Colonic mucosa (tissue), 4 donors: ENCODE measurements around the gene FGF16. TPM values are rescaled to one million over a fixed set of nuclear protein-coding genes. Genes with fewer than 3 reads are reported as not detected.

Experiments
- DNase-seq: peaks from one replicate; pipeline ENCODE4 v3.0.0-alpha.2; 2020
- H3K27ac ChIP-seq: fragments of 200-600 bp; one replicate; pipeline ENCODE4 v1.8.0; 2021
- H3K27me3 ChIP-seq: fragments of 200-600 bp; one replicate; pipeline ENCODE4 v1.8.0; 2021
- H3K36me3 ChIP-seq: fragments of 200-600 bp; one replicate; pipeline ENCODE4 v1.8.0; 2021
- H3K4me1 ChIP-seq: fragments of 200-600 bp; one replicate; pipeline ENCODE4 v1.8.0; 2021; ENCODE audit warnings: mild to moderate bottlenecking
- H3K4me3 ChIP-seq: fragments of 200-600 bp; one replicate; pipeline ENCODE4 v1.8.0; 2021
- H3K9ac ChIP-seq, 2 donors: one replicate each; pipeline ENCODE4 v1.7.0; 2013; ENCODE audit warnings: control low read depth in 2 of 2, low read depth in 2 of 2, low read length in 2 of 2
- H3K9me3 ChIP-seq: fragments of 200-600 bp; one replicate; pipeline ENCODE4 v1.8.0; 2021
- CTCF ChIP-seq: fragments of 200-600 bp; IDR thresholded peaks from one replicate; pipeline ENCODE4 v1.8.0; 2022; ENCODE audit warnings: antibody characterized with exemption, mild to moderate bottlenecking
- intact Hi-C: fragments of 100-400 bp; cut with DNase I; formaldehyde crosslinking; loops from one replicate; pipeline ENCODE4 v1.14.1; 2022
- total RNA-seq, 2 donors: library from RNA; stranded (reverse); fragmentation: NEBNext Ultra II Directional in 1 of 2; extraction: Animal tissue kit (Norgen Biotek cat#: 25700) in 1 of 2; gene quantifications; one replicate each; pipeline ENCODE4 v1.2.1, GENCODE V29; 2021
- donor health status: healthy.
- donor health status: DM: no; HTN: no; CAD: no.
- donor health status: DM: no; HTN: no; CAD: no.

The FGF16 gene
- total RNA-seq, 2 donors from 2014 or later: not detected

- Histone ChIP-seq H3K9me3 (no peaks in the 10 kb centered on the region), H3K4me3 (no peak overlapping the region), H3K4me1 (no peaks in the 10 kb centered on the region), H3K36me3 (no peaks in the 10 kb centered on the region), H3K27ac (no peak overlapping the region), H3K9ac (no peak overlapping the region), H3K27me3 (no peaks in the 10 kb centered on the region)
- intact Hi-C loops: no loop called here
- no peak for DNase-seq
- no peak for TF ChIP-seq CTCF
These were observed 31.3 kb upstream of the FGF16 start for GRCh38 chrX:77415882-77416281.

- H3K27ac ChIP-seq: no peak overlapping the region
- DNase-seq: no peak
- H3K9me3 ChIP-seq: no peaks in the 10 kb centered on the region
- H3K27me3 ChIP-seq: no peaks in the 10 kb centered on the region
- no peaks in the 10 kb centered on the region for H3K4me1 ChIP-seq
- intact Hi-C loops: no loop called here
- no peak overlapping the region for H3K4me3 ChIP-seq
- H3K36me3 ChIP-seq: no peaks in the 10 kb centered on the region
- no peak for TF ChIP-seq CTCF
- no peak overlapping the region for H3K9ac ChIP-seq
These were observed 24.1 kb upstream of the FGF16 start for GRCh38 chrX:77422891-77423648.

GRCh38 chrX:77426811-77427210 is 20.4 kb upstream of the FGF16 start:
- no peak for DNase-seq
- intact Hi-C loops: no loop called here
- no peak for TF ChIP-seq CTCF
- H3K27me3 ChIP-seq: no peaks in the 10 kb centered on the region
- H3K9ac ChIP-seq: no peak overlapping the region
- no peak overlapping the region for H3K27ac ChIP-seq
- H3K36me3 ChIP-seq: no peaks in the 10 kb centered on the region
- no peak overlapping the region for H3K4me3 ChIP-seq
- no peaks in the 10 kb centered on the region for H3K9me3 ChIP-seq
- H3K4me1 ChIP-seq: no peaks in the 10 kb centered on the region

- intact Hi-C loops: no loop called here
- no peaks in the 10 kb centered on the region for H3K9me3 ChIP-seq
- no peaks in the 10 kb centered on the region for H3K36me3 ChIP-seq
- H3K4me1 ChIP-seq: no peaks in the 10 kb centered on the region
- no peak overlapping the region for H3K27ac ChIP-seq
- TF ChIP-seq CTCF: no peak
- no peak overlapping the region for H3K9ac ChIP-seq
- H3K27me3 ChIP-seq: no peaks in the 10 kb centered on the region
- H3K4me3 ChIP-seq: no peak overlapping the region
- no peak for DNase-seq
These were observed 19.6 kb upstream of the FGF16 start for GRCh38 chrX:77427611-77428010.

- H3K4me3 ChIP-seq: no peak overlapping the region
- intact Hi-C loops: no loop called here
- no peak overlapping the region for H3K9ac ChIP-seq
- TF ChIP-seq CTCF: no peak
- no peak overlapping the region for H3K27ac ChIP-seq
- no peaks in the 10 kb centered on the region for H3K27me3 ChIP-seq
- DNase-seq: no peak
- H3K9me3 ChIP-seq: no peaks in the 10 kb centered on the region
- no peaks in the 10 kb centered on the region for H3K36me3 ChIP-seq
- H3K4me1 ChIP-seq: no peaks in the 10 kb centered on the region
These were observed 18.6 kb upstream of the FGF16 start for GRCh38 chrX:77428551-77428950.
